ENCODE measurements around the gene AARS1.
A peak's percentile ranks its signal among the peaks of the same experiment; 100 is the strongest.
"Not testable (repeated sequence)": the region's sequence is repeated elsewhere in the genome, so short reads cannot be mapped to it uniquely, and the experiment has no call there.

Gene AARS1

GRCh38 chr16:70289229-70290094, at the start of gene AARS1:
Gene AARS1, minus strand, starts transcription at chr16:70289506. Its CDS starts 6,743 bp downstream, at chr16:70282763.
- peak; percentile 85 for DNase-seq (ENCODE audit: low read depth)

- no peak for DNase-seq (ENCODE audit: low read depth)
Observed at GRCh38 chr16:70337814-70338213, 48.5 kb upstream of the AARS1 start.

- DNase-seq (ENCODE audit: low read depth) = not testable (repeated sequence)
Observed at GRCh38 chr16:70332728-70333127, 43.4 kb upstream of the AARS1 start.

GRCh38 chr16:70331588-70332358, 42.5 kb upstream of the AARS1 start:
- no peak for DNase-seq (ENCODE audit: low read depth)

GRCh38 chr16:70331091-70331490, 41.8 kb upstream of the AARS1 start:
- DNase-seq (ENCODE audit: low read depth) = no peak

GRCh38 chr16:70324998-70325747, 35.9 kb upstream of the AARS1 start:
- DNase-seq (ENCODE audit: low read depth) = no peak

GRCh38 chr16:70320121-70320520, 30.8 kb upstream of the AARS1 start:
- DNase-seq (ENCODE audit: low read depth) = no peak

- DNase-seq (ENCODE audit: low read depth) = not testable (repeated sequence)
Observed at GRCh38 chr16:70307726-70308125, 18.4 kb upstream of the AARS1 start.

- no peak for DNase-seq (ENCODE audit: low read depth)
Observed at GRCh38 chr16:70306880-70307279, 17.6 kb upstream of the AARS1 start.

- no peak for DNase-seq (ENCODE audit: low read depth)
Observed at GRCh38 chr16:70304892-70305448, 15.7 kb upstream of the AARS1 start.

- DNase-seq (ENCODE audit: low read depth) = no peak
Observed at GRCh38 chr16:70302745-70303144, 13.4 kb upstream of the AARS1 start.

GRCh38 chr16:70301121-70301520, 11.8 kb upstream of the AARS1 start:
- no peak for DNase-seq (ENCODE audit: low read depth)

- DNase-seq (ENCODE audit: low read depth) = peak; percentile 36
Observed at GRCh38 chr16:70298988-70299938, 10.0 kb upstream of the AARS1 start, which contains the start of gene DDX19B. Gene DDX19B, plus strand, starts transcription at chr16:70299186. Its CDS starts 112 bp downstream, at chr16:70299298.

- no peak for DNase-seq (ENCODE audit: low read depth)
Observed at GRCh38 chr16:70295634-70296033, 6.3 kb upstream of the AARS1 start.

GRCh38 chr16:70294385-70295025, 5.2 kb upstream of the AARS1 start:
- DNase-seq (ENCODE audit: low read depth) = no peak

GRCh38 chr16:70292148-70292547, 2.8 kb upstream of the AARS1 start:
- not testable (repeated sequence) for DNase-seq (ENCODE audit: low read depth)

GRCh38 chr16:70290949-70291519, 1.7 kb upstream of the AARS1 start:
- DNase-seq (ENCODE audit: low read depth) = no peak

- DNase-seq (ENCODE audit: low read depth) = not testable (repeated sequence)
Observed at GRCh38 chr16:70287304-70287971, 1.9 kb downstream of the AARS1 start.

- DNase-seq (ENCODE audit: low read depth) = no peak
Observed at GRCh38 chr16:70276392-70276791, 12.9 kb downstream of the AARS1 start.

All from activated T-cell treated with anti-CD3 and anti-CD28 coated beads for 1 hour (primary cell).